ENCODE measurements around the gene BEST1.
"Not testable (repeated sequence)": the region's sequence is repeated elsewhere in the genome, so short reads cannot be mapped to it uniquely, and the experiment has no call there.

The BEST1 gene

GRCh38 chr11:61949169-61950034, 749 bp upstream of the BEST1 start:
- peak; percentile 34 for DNase-seq

- DNase-seq: no peak
Measured at GRCh38 chr11:61951484-61952135, 1.5 kb downstream of the BEST1 start.

- no peak for DNase-seq
Measured at GRCh38 chr11:61952882-61953281, 2.7 kb downstream of the BEST1 start.

- not testable (repeated sequence) for DNase-seq
Measured at GRCh38 chr11:61953632-61954031, 3.5 kb downstream of the BEST1 start.

GRCh38 chr11:61954106-61954850, 4.1 kb downstream of the BEST1 start:
- DNase-seq: no peak

- DNase-seq: no peak
Measured at GRCh38 chr11:61954851-61955421, 4.8 kb downstream of the BEST1 start.

- no peak for DNase-seq
Measured at GRCh38 chr11:61955422-61956135, 5.4 kb downstream of the BEST1 start.

GRCh38 chr11:61956191-61957020, 6.3 kb downstream of the BEST1 start:
- no peak for DNase-seq

GRCh38 chr11:61957021-61957770, 7.0 kb downstream of the BEST1 start:
- DNase-seq: no peak

- no peak for DNase-seq
Measured at GRCh38 chr11:61958590-61958989, 8.4 kb downstream of the BEST1 start.

- no peak for DNase-seq
Measured at GRCh38 chr11:61959114-61959513, 9.0 kb downstream of the BEST1 start.

GRCh38 chr11:61959678-61960077, 9.5 kb downstream of the BEST1 start:
- no peak for DNase-seq

GRCh38 chr11:61960532-61960931, 10.4 kb downstream of the BEST1 start:
- DNase-seq: no peak

GRCh38 chr11:61961570-61962212, 11.5 kb downstream of the BEST1 start:
- DNase-seq: no peak

GRCh38 chr11:61962213-61963015, 12.3 kb downstream of the BEST1 start:
- DNase-seq: no peak

- DNase-seq: no peak
Measured at GRCh38 chr11:61963016-61963281, 12.8 kb downstream of the BEST1 start.

- DNase-seq: peak; percentile 51
Measured at GRCh38 chr11:61963282-61964057, 13.3 kb downstream of the BEST1 start.

GRCh38 chr11:61964058-61964665, 14.0 kb downstream of the BEST1 start:
- DNase-seq: no peak
